Vagina (tissue), 2 donors: Measurements from ENCODE around the gene NOSTRIN. TPM values are rescaled to one million over a fixed set of nuclear protein-coding genes. Genes with fewer than 3 reads are reported as not detected.

ENCODE experiments used
- DNase-seq, 2 donors: peaks; one replicate each; pipeline ENCODE4 v3.0.0-alpha.2; 2017; ENCODE audit errors: extremely low spot score in 2 of 2
- H3K27ac ChIP-seq: fragments of 200-600 bp; sonication (generic); one replicate; pipeline ENCODE4 v1.5.1; 2019
- H3K27me3 ChIP-seq: fragments of 200-600 bp; sonication (generic); one replicate; pipeline ENCODE4 v1.5.1; 2019
- H3K36me3 ChIP-seq, 2 donors: fragments of 200-600 bp; sonication (generic); one replicate each; pipeline ENCODE4 v1.5.1; 2017 to 2019
- H3K4me1 ChIP-seq: fragments of 200-600 bp; sonication (generic); one replicate; pipeline ENCODE4 v1.5.1; 2019
- H3K4me3 ChIP-seq, 2 donors: fragments of 200-600 bp; sonication (generic); 1 replicate in 1 of 2; 2 replicates in 1 of 2; pipeline ENCODE4 v1.5.1; 2016 to 2019
- H3K9me3 ChIP-seq: fragments of 200-600 bp; sonication (generic); one replicate; pipeline ENCODE4 v1.5.1; 2019
- POLR2A ChIP-seq, 2 donors: fragments of 450-650 bp; IDR thresholded peaks; one replicate each; pipeline ENCODE4 v1.6.1; 2017; ENCODE audit warnings: antibody characterized with exemption in 2 of 2, mild to moderate bottlenecking in 2 of 2, moderate library complexity in 2 of 2
- POLR2AphosphoS5 ChIP-seq, 2 donors: sonication (generic); formaldehyde crosslinking; IDR thresholded peaks; one replicate each; pipeline ENCODE4 v1.9.0; 2017; ENCODE audit warnings: antibody characterized with exemption in 2 of 2, mild to moderate bottlenecking in 2 of 2, low read depth in 1 of 2; ENCODE audit not compliant: insufficient read depth in 1 of 2
- intact Hi-C: fragments of 100-400 bp; cut with DNase I; formaldehyde crosslinking; loops from one replicate; pipeline ENCODE4 v1.15.1; 2023
- total RNA-seq: library from RNA; depleted of rRNA; stranded (reverse); fragments of >200 nt; gene quantifications from one replicate; pipeline ENCODE4 v1.2.3, GENCODE V29; 2016
- TF ChIP-seq, protein P1 (sequence below), 3 experiments: fragments of 450-650 bp in 2 of 3; fragments of 200-600 bp in 1 of 3; sonication (generic) in 1 of 3; IDR thresholded peaks; one replicate each; pipeline ENCODE4 v1.5.1; 2017 to 2019; ENCODE audit warnings: antibody characterized with exemption in 3 of 3, mild to moderate bottlenecking in 2 of 3, moderate library complexity in 2 of 3

The NOSTRIN gene
- total RNA-seq, 1 donor from 2014 or later, result 30.0 TPM

- Histone ChIP-seq H3K36me3 (no peaks in the 10 kb centered on the region), H3K4me1 (peaks cover 4% of the 10 kb centered on the region), H3K4me3 (no peak overlapping the region), H3K9me3 (no peaks in the 10 kb centered on the region), H3K27me3 (no peaks in the 10 kb centered on the region), H3K27ac (no peak overlapping the region)
- DNase-seq, result no peak
- intact Hi-C loops, result no loop called here
- TF ChIP-seq POLR2A (IDR thresholded peaks at IDR 0.05), result no peak
- no peak for TF ChIP-seq POLR2AphosphoS5 (IDR thresholded peaks at IDR 0.05; ENCODE audit: insufficient read depth in 1 of 2, low read depth in 1 of 2)
- TF ChIP-seq, protein P1, sequence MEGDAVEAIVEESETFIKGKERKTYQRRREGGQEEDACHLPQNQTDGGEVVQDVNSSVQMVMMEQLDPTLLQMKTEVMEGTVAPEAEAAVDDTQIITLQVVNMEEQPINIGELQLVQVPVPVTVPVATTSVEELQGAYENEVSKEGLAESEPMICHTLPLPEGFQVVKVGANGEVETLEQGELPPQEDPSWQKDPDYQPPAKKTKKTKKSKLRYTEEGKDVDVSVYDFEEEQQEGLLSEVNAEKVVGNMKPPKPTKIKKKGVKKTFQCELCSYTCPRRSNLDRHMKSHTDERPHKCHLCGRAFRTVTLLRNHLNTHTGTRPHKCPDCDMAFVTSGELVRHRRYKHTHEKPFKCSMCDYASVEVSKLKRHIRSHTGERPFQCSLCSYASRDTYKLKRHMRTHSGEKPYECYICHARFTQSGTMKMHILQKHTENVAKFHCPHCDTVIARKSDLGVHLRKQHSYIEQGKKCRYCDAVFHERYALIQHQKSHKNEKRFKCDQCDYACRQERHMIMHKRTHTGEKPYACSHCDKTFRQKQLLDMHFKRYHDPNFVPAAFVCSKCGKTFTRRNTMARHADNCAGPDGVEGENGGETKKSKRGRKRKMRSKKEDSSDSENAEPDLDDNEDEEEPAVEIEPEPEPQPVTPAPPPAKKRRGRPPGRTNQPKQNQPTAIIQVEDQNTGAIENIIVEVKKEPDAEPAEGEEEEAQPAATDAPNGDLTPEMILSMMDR (IDR thresholded peaks at IDR 0.05), result no peak
These were observed 5.2 kb upstream of the NOSTRIN start for GRCh38 chr2:168797286-168797655.

DNA sequence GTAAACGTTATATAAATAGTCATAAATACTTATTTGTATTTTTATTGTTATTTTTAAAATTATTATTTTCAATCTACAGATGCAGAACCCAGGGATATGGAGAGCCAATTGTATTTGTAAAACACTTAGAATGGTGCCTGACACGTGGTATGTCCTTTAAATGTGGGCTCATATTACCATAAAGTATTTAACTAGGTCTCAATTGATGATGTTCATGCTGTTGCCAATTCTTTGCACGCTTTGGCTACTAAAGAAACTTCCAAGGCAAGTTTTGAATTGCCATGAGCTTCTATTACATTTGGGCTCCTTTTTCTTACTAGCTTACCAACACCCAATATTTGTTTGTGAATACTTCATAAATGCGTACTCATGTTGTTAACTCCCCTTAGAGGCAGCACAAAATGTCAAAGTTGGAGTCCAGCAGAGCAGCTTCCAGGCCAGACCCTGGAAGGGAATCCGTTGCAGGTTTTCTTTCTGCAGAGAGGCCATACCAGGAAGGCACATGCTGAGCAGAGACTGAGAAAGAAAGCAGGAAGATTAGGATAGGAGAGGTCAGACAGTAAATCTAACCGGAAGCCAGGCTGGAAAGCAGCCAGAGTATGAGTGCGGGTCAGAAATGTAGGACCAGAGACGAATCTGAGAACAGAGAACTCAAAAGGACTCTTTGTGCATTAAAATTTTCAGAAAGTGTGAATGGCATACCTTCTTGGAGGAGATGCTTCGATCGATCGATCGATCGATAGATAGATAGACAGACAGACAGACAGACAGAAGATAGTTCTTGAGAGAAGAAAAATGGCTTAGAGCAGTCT lies 4.2 kb upstream of the NOSTRIN start:
- H3K36me3 ChIP-seq, result no peaks in the 10 kb centered on the region
- H3K4me3 ChIP-seq, result no peak overlapping the region
- peaks cover 14% of the 10 kb centered on the region for H3K4me1 ChIP-seq
- intact Hi-C loops, result no loop called here
- H3K27me3 ChIP-seq, result no peaks in the 10 kb centered on the region
- TF ChIP-seq POLR2A (IDR thresholded peaks at IDR 0.05) (no peak), POLR2AphosphoS5 (IDR thresholded peaks at IDR 0.05; ENCODE audit: insufficient read depth in 1 of 2, low read depth in 1 of 2) (no peak)
- TF ChIP-seq, protein P1 (IDR thresholded peaks at IDR 0.05), result no peak
- no peaks in the 10 kb centered on the region for H3K9me3 ChIP-seq
- DNase-seq, result no peak
- no peak overlapping the region for H3K27ac ChIP-seq

GRCh38 chr2:168798888-168799410 lies 3.5 kb upstream of the NOSTRIN start:
- H3K4me1 ChIP-seq, result peaks cover 16% of the 10 kb centered on the region

GRCh38 chr2:168801471-168801870 lies 966 bp upstream of the NOSTRIN start:
- Histone ChIP-seq H3K36me3 (no peaks in the 10 kb centered on the region), H3K4me1 (peaks cover 16% of the 10 kb centered on the region), H3K27ac (no peak overlapping the region), H3K27me3 (no peaks in the 10 kb centered on the region), H3K4me3 (no peak overlapping the region), H3K9me3 (no peaks in the 10 kb centered on the region)
- no peak for DNase-seq
- TF ChIP-seq POLR2A (IDR thresholded peaks at IDR 0.05) (no peak), POLR2AphosphoS5 (IDR thresholded peaks at IDR 0.05; ENCODE audit: insufficient read depth in 1 of 2, low read depth in 1 of 2) (no peak)
- TF ChIP-seq, protein P1 (IDR thresholded peaks at IDR 0.05), result no peak
- intact Hi-C loops, result no loop called here

More at GRCh38 chr2:168798888-168799410, 3.5 kb upstream of the NOSTRIN start:
- Histone ChIP-seq H3K27ac (no peak overlapping the region), H3K27me3 (no peaks in the 10 kb centered on the region), H3K9me3 (no peaks in the 10 kb centered on the region), H3K36me3 (no peaks in the 10 kb centered on the region), H3K4me3 (no peak overlapping the region)
- no peak for DNase-seq
- TF ChIP-seq POLR2A (IDR thresholded peaks at IDR 0.05), result no peak
- TF ChIP-seq, protein P1 (IDR thresholded peaks at IDR 0.05), result no peak
- TF ChIP-seq POLR2AphosphoS5 (IDR thresholded peaks at IDR 0.05; ENCODE audit: insufficient read depth in 1 of 2, low read depth in 1 of 2), result no peak
- intact Hi-C loops, result no loop called here
